GM21423 (cell line): Measurements from ENCODE around the gene PLEKHM3.
A peak's percentile ranks its signal among the peaks of the same experiment; 100 is the strongest.

Experiments
- ATAC-seq: cut with Tn5 transposase; IDR thresholded peaks from one replicate; pipeline ENCODE4 v1.9.1; 2021; ENCODE audit warnings: mild to moderate bottlenecking, moderate library complexity; ENCODE audit not compliant: unreplicated experiment

The PLEKHM3 gene

DNA sequence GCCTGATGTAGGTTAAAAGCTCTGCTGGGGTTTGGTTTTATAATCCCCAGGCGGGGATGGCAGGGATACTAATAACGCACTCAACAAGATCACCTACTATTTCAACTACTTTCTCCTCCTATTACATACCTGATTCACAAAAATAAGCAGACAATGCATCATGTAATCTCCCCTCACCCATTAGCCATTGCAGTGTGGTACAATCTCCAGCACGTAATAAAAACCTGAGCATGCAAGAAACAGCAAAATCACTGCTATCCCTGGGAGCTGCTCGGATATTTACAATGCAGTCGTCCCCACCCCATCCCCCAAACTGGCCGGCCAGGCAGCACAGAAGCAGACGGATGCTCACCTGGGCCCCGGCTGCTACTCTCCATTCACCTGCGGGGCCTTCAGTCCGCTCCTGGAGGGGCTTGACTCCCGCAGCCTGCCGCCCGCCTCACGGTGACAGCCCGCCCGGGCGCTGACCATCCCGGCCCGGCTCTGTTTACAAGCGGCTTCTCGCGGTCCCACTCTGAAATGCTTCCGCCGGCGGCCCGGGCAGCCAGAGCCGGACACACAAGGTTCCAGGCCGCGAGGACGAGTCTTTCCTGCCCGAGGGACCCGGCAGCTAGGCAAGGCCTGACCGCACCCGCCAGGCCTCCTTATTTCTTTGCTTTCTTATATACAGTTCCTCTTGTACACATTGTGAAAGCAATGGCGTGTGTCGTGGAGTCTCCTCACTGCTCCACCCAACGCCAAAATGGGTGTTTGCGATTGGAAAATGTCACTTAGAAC, at the start of gene PLEKHM3:
TSS of gene PLEKHM3 (minus strand) at position 491 of the 777 bp plus-strand sequence. CDS start 23,888 bp downstream, outside the sequence.
- ATAC-seq: peak; percentile 93

DNA sequence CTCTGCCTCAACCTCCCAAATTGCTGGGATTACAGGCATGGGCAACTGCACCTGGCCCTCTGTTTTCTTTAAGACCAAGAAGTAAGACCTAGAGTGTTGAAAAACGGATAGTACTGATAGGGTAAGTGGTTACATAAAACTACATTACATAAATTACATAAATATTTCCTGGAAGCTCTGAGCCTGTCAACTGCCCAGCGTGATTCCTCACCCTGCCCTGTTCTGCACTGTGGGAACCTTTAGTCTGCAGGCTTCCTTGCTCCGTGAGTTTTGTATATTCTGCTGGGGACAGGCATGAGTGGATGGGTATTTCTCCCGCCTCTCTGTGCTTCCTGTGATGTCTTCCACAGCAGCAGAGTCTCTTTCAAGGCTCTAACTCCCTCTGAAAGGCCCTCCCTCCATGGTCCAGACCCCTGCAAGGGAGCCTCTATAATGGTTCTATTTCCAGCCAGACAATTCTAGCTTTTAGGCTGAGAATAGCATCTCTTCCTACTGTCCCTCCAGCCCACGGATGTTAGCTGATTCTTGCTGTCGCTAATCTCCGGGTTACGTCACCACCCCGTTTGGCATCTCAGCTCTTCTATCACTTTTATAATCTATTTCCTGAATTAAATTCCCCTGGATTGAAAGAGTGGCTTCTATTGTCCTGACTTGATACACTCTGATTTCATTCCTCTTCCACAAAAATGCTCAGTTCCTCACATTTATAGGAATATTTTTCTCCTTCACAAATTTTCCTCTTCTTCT, 49.5 kb upstream of the PLEKHM3 start:
- ATAC-seq: no peak

GRCh38 chr2:208072250-208072892, 47.0 kb upstream of the PLEKHM3 start:
- ATAC-seq: peak; percentile 87

DNA sequence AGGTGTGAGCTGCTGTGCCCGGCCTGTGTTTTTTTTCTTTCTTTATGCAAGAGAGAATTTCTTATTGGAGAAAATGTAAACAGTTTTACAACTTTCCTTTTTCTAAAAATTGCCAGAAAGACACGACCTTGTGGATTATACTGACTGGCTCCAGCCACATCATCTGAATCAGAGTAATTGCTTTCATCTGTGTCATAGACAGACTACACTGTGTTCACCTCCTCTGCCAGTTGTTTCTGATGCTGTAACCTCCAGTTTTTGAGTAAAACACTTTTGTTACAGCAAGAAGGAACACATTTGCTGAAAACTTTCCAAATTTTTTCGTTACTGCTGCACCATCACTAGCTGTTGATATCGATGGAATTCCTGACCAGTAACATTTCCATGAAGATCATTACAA, 43.9 kb upstream of the PLEKHM3 start:
- ATAC-seq: no peak

- ATAC-seq: no peak
These were observed 40.7 kb upstream of the PLEKHM3 start for GRCh38 chr2:208066016-208066415.

DNA sequence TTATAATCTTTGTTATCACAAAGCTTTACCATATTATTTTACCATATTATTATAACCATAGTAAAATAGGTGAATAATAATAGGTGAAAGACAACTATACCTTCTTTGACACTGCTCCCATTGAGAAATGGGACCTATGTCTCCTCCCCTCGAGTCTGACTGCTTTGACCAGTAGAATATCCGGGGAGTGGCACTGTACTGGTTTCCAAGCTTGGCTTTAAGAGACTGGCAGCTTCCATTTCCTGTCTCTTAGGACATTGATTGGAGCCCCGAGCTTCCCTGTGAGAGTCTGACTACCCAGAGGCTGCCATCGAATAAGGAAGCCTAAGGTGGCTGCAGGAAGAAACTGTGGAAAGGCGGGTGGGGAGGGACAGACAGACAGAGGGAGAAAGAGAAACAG, 40.1 kb upstream of the PLEKHM3 start:
- ATAC-seq: no peak

DNA sequence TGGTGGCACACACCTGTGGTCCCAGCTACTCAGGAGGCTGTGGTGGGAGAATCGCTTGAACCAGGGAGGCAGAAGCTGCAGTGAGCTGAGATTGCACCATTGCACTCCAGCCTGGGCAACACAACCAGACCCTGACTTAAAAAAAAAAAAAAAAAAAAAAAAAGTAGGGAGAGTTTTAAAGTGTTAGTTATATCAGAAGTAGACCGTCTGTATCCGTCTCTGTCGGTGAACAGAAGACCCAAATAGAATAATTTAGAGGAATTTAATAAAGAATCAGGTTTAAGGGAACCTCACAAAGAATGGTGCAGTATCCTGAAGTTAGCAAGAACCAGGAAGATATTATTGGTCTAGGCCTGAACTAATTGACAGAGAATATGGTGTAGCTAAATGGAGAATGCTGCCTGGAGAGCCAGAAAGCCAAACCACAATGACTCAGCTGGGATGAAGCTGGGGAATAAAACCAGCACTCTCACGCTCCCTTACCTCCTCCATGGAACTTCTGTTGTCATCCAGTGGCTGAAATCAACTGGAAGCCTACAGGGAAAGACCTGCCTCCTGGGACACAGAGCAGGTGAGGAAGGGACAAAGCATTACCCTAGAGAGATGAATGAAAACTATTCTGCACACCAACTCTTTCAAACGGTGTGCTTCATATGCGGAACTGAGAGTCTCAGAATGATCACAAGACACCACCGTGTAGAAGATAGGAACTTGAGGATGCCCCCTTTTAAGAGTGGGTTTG, 39.1 kb upstream of the PLEKHM3 start:
- ATAC-seq: peak; percentile 98

- no peak for ATAC-seq
These were observed 37.6 kb upstream of the PLEKHM3 start for GRCh38 chr2:208062961-208063360.

- no peak for ATAC-seq
These were observed 36.8 kb upstream of the PLEKHM3 start for GRCh38 chr2:208062113-208062512.

- no peak for ATAC-seq
These were observed 31.8 kb upstream of the PLEKHM3 start for GRCh38 chr2:208057108-208057507.

GRCh38 chr2:208049441-208049840, 24.1 kb upstream of the PLEKHM3 start:
- ATAC-seq: no peak

GRCh38 chr2:208049006-208049405, 23.7 kb upstream of the PLEKHM3 start:
- no peak for ATAC-seq

DNA sequence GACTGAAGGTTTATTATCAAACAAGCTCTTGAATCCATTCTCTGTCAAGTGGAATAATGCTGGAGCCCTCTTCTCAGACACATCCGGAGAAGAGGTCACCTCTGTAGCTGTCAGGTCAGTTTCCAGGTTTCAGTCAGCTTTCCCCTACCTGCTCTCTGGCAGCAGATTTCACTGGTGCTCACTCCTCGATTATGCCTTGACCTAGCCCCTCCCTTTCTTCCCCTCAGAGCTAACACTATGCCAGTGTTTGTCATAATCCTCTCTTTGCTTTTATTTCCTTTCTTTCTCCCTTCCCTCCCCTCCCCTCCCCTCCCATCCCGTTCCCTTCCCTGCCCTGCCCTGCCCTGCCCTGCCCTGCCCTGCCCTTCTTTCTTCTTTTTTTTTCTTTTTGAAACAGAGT, 22.5 kb upstream of the PLEKHM3 start:
- no peak for ATAC-seq

DNA sequence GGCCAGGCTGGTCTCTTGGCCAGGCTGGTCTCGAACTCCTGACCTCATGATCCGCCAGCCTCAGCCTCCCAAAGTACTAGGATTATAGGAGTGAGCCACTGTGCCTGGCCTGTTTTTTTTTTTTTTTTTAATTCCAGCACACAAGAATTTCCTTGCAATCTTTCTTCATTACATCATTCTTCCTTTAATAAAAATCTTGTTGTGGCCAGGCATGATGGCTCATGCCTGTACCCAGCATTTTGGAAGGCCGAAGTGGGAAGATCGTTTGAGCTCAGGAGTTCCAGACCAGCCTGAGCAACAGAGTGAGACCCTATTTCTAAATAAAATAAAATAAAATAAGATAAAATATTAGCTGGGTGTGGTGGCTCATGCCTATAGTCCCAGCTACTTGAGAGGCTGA, 21.4 kb upstream of the PLEKHM3 start:
- ATAC-seq: no peak

GRCh38 chr2:208042450-208042849, 17.1 kb upstream of the PLEKHM3 start:
- ATAC-seq: no peak

DNA sequence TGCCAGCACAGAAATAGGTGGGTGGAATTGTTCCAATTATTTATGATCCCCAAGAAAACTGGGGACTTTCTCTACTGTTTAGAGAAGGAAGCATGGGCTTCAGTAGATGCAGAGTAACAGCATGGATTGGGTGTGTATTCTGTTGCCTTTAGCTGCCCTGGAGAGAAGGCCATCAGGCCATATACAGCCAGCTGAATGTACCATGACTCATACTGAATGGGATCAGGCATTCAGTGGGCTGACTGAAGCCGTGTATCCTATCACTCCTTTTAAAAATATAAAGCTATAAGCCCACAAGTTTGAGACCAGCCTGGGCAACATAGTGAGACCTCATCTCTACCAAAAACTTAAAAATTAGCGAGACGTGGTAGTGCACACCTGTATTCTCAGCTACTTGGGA, 16.7 kb upstream of the PLEKHM3 start:
- no peak for ATAC-seq

DNA sequence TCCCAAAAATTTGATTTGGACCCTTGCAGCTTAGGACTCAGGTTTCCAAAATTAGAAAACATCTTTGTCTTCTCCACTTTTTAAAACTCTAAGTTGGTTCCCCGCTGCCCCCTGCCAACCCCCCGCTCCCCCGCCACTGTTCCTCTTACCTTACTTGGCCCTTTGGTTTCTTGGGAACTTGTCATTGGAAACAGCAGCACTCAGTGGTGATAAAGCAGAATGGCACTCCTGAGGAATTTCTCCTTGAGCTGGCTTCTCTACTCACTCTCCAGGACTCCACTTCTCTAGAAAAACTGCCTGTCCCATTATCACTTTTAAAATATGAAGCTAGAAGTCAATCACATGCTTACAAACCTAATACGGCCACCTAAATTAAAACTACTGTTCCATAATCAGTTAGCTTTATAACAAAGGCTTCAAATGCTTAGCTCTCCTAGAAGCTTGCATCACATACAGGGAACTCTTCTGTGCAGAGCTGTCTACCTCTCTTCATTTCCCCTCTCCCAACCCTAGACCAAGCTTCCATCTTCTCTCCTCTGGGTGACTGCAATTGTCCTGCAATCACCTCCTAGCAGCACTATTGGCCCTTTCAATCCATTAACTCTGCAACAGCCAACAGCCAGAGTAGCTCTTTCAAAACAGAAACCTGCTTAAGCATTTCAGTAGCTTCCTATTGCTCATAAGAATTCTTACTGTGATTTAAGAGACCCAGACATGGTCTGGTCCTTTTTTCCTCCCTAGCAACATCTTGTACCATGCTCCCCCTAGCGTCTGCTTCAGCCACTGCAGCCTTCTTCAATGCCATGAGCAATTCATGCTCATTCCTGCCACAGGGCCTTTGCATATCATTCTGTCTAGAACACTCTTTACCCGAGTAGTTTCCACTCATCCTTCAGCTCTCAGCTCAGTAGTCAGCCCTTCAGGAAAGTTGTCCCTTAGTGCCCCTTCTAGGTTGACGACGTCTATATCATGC, 15.2 kb upstream of the PLEKHM3 start:
- peak; percentile 77 for ATAC-seq

DNA sequence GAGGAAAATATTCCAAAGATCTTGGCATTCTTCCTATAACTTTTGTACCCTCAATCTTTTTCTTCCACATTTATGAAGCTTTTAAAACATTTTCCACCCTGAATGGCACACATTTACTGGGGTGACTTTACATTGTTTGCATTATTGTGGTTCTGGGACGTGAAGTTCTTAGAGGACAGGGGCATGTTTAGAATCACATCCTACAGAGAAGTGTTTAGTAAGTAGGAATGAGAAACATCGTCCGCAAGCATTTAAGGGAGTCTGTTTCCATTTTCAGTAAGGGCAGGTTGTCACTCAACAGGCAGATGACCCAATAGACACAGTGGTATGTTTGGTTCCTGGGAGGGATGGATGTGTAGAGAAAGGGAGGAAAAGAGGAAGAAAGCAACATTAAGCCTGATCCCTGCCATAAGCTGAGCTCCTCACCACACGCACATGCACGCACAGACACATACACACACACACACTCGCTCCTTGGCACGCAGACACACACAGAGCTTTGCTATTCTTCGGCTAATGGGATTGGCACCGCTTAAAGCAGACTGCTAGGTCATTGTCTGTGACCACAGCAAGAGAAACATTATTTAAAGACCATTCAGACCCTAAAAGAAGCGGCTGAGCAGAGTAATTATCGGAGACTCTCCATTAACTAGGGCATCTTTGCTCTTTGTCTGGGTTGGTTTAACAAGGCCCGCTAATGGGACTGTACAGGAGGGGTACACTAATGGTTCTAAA, 14.2 kb upstream of the PLEKHM3 start:
- ATAC-seq: no peak
